ENCODE measurements around the gene SLC25A29. TPM values are rescaled to one million over a fixed set of nuclear protein-coding genes. Genes with fewer than 3 reads are reported as not detected.

The SLC25A29 gene
- total and polyA plus RNA-seq, 2 of the 4 experiments (the other 2 are of a cell fraction): 6.5 to 37.7 TPM

DNA sequence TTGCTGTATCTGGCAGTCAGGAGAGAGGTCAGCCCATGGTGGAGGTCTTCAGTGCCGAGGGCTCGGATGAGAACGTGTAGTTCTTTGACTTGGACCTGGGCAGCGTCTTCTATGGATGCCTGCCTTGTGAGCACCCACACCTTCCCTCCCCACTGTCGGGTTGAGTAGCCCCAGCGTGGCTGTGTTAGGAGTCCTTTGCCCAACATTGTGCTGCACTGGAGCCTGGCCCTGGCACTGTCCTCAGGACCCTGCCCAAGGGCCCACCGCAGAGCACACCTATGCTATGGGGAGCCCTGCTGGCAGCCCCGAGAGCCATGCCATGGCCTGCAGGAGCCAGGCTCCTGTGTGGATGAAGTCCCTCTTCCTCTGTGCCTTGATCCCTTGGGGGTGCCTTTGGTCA lies 26.7 kb downstream of the SLC25A29 start:
- Histone ChIP-seq H4K8ac (ENCODE audit: low read depth in 2 of 2, low read length in 2 of 2) (no peak overlapping the region), H3K4me3 (ENCODE audit: insufficient read depth, low read depth, low read length) (no peak overlapping the region), H3K14ac (replicated peaks; ENCODE audit: low read depth, low read length) (no peak overlapping the region), H2BK15ac (ENCODE audit: low read depth, low read length) (no peak overlapping the region), H3K9ac (ENCODE audit: low read depth, low read length) (no peak overlapping the region), H3K9me1 (ENCODE audit: insufficient read depth, low read length) (peaks cover 31% of the 10 kb centered on the region), H3K4me1 (ENCODE audit: control insufficient read depth, insufficient read depth, low read length) (peaks cover 11% of the 10 kb centered on the region), H4K91ac (ENCODE audit: insufficient read depth, low read depth, low read length) (no peak overlapping the region), H4K20me1 (ENCODE audit: insufficient read depth, low read length) (peaks cover 47% of the 10 kb centered on the region), H3K18ac (ENCODE audit: low read depth, low read length) (no peak overlapping the region), H2AK9ac (replicated peaks; ENCODE audit: low read depth, low read length, poor library complexity) (no peak overlapping the region), H2BK120ac (ENCODE audit: low read depth, low read length) (no peak overlapping the region), H2AFZ (replicated peaks; ENCODE audit: low read length, poor library complexity) (no peak overlapping the region), H3K79me1 (ENCODE audit: low read depth in 1 of 2, low read length in 2 of 2) (peaks cover 39 to 80% of the 10 kb centered on the region in 2 experiments), H3K27ac (ENCODE audit: insufficient read depth, low read length) (no peak overlapping the region), H2AK5ac (ENCODE audit: low read depth, low read length) (no peak overlapping the region), H2BK20ac (ENCODE audit: low read depth, low read length) (no peak overlapping the region), H2BK5ac (ENCODE audit: low read depth, low read length, poor library complexity, severe bottlenecking) (no peak overlapping the region), H3K9me3 (ENCODE audit: control insufficient read depth, insufficient read depth, low read length) (no peaks in the 10 kb centered on the region), H3K4ac (ENCODE audit: low read depth, low read length) (no peak overlapping the region), H3K23ac (ENCODE audit: low read depth, low read length) (peak overlapping the region; percentile 21; the same call in 1 of the 2 replicates), H3K36me3 (ENCODE audit: control insufficient read depth, insufficient read depth, low read length) (peaks cover 26% of the 10 kb centered on the region), H3K56ac (ENCODE audit: extremely low read depth, insufficient read depth, low read length) (no peak overlapping the region), H3K4me2 (ENCODE audit: low read depth, low read length) (no peak overlapping the region), H3K27me3 (ENCODE audit: control insufficient read depth, insufficient read depth, low read length) (no peaks in the 10 kb centered on the region), H4K5ac (ENCODE audit: low read depth, low read length) (no peak overlapping the region)
- no TSS peak for BruUV-seq (replicated peaks)
- in situ Hi-C loops (cut with MboI; ENCODE audit: low sequenced_read_pairs) (no loop called here), dilution Hi-C loops (cut with HindIII; ENCODE audit: low sequenced_read_pairs, unreplicated experiment) (no loop called here), intact Hi-C loops (cut with micrococcal nuclease) (no loop called here)
- ATAC-seq (ENCODE audit: low read depth): no peak
- WGBS, 2 experiments (ENCODE audit: extremely low coverage in 2 of 2, insufficient read length in 1 of 2): 100% methylated on average over 3 of the region's 8 CpGs; no CpG with 5 or more reads in 1 of the 2 experiments
- ChIA-PET CTCF (interaction anchor here (1.4 kb wide), 1 partner anchor 39 kb away, joined by 4 read pairs; no protein-coding TSS in a partner anchor), POLR2A (ENCODE audit: unreplicated experiment) (no interaction called here)
- DNase-seq: no peak
- TF ChIP-seq POLR2A (IDR thresholded peaks at IDR 0.05; ENCODE audit: low read depth, low read length): no peak
- no peak for TF ChIP-seq MAZ (IDR thresholded peaks at IDR 0.05; ENCODE audit: borderline replicate concordance, low read depth, low read length)
- TF ChIP-seq SMC3 (IDR thresholded peaks at IDR 0.05; ENCODE audit: low read depth, low read length): no peak
- no peak for TF ChIP-seq MXI1 (IDR thresholded peaks at IDR 0.05; ENCODE audit: borderline replicate concordance, low read depth, low read length)
- no peak for TF ChIP-seq RFX5 (IDR thresholded peaks at IDR 0.05; ENCODE audit: low read depth, low read length)
- no peak for TF ChIP-seq RCOR1 (IDR thresholded peaks at IDR 0.05; ENCODE audit: insufficient replicate concordance, low read length)

Measured in IMR-90 (cell line).